Heart left ventricle (tissue), 13 donors: ENCODE measurements around the gene ABTB2.

Source experiments
- POLR2A ChIP-seq, 2 donors: fragments of 450-650 bp; IDR thresholded peaks; one replicate each; pipeline ENCODE4 v1.6.1; 2017; ENCODE audit warnings: antibody characterized with exemption in 2 of 2, mild to moderate bottlenecking in 2 of 2, moderate library complexity in 2 of 2
- TF ChIP-seq, protein P1 (sequence below), 12 donors: fragments of 200-600 bp; sonication (generic) in 4 of 12; IDR thresholded peaks; one replicate each; pipeline versions ENCODE4 v1.5.0 to v1.8.0; 2018 to 2022; ENCODE audit warnings: antibody characterized with exemption in 12 of 12, mild to moderate bottlenecking in 5 of 12
- donor health status: ischemic (EF 13 %, LVEDD 7.1; RV severe dilation, severe dysfunction).
- donor health status: DM: no; HTN: yes; CAD: no.
- donor health status: DM: no; HTN: no; CAD: no.
- donor health status: ischemic (EF 25% LVEDD 6.9; RV normal size, moderate dysfunction).
- donor health status: ischemic (EF 25% LVEDD 5.7; RV mildly dilated, moderate dysfunction).
- donor health status: ischemic (EF 35%, LVEDD 5.7; RV mildly dilated, moderate dysfunction).
- donor health status: nonischemic (EF 11% LVEDD 7.7; RV severe dilation, severe dysfunction).
- donor health status: DM: yes; HTN: yes; CAD: no.
- donor health status: PGD.
- donor health status: ischemic (EF 29% LVEDD 5.4; RV normal size, mild dysfunction).
- donor health status: nonischemic (EF 23%, LVEDD 6.1; RV moderate dilation, normal function).

DNA sequence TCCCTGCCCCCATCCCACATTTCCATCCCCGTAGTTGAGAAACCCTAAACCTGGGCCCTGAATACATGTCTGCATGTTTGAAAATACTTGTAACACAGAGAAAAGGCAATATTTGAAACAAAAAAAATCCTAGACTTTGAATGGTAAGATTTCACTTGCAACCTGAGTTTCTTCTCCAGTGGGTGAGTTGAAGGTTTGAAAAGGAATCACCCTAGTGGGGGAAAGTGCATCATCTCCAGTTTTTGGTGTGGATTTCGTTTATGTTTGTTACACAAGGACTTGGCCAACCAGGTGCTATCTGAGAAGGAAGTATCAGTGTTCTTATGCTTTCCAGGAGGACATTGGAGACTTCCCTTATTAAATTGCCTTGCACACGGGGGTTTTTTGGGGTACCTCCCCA, 90.4 kb downstream of the ABTB2 start:
- TF ChIP-seq, protein P1, sequence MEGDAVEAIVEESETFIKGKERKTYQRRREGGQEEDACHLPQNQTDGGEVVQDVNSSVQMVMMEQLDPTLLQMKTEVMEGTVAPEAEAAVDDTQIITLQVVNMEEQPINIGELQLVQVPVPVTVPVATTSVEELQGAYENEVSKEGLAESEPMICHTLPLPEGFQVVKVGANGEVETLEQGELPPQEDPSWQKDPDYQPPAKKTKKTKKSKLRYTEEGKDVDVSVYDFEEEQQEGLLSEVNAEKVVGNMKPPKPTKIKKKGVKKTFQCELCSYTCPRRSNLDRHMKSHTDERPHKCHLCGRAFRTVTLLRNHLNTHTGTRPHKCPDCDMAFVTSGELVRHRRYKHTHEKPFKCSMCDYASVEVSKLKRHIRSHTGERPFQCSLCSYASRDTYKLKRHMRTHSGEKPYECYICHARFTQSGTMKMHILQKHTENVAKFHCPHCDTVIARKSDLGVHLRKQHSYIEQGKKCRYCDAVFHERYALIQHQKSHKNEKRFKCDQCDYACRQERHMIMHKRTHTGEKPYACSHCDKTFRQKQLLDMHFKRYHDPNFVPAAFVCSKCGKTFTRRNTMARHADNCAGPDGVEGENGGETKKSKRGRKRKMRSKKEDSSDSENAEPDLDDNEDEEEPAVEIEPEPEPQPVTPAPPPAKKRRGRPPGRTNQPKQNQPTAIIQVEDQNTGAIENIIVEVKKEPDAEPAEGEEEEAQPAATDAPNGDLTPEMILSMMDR (IDR thresholded peaks at IDR 0.05): no peak
- TF ChIP-seq POLR2A (IDR thresholded peaks at IDR 0.05): no peak
